Transverse colon (tissue), 4 donors: ENCODE results near the gene MYZAP. TPM values are rescaled to one million over a fixed set of nuclear protein-coding genes. Genes with fewer than 3 reads are reported as not detected.

Experiments
- DNase-seq: peaks from one replicate; pipeline ENCODE4 v3.0.0-alpha.2; 2019
- H3K27ac ChIP-seq, 4 donors: fragments of 200-600 bp; sonication (generic); 2 replicates each; pipeline ENCODE4 v1.5.1; 2016 to 2018; ENCODE audit warnings: inconsistent platforms in 4 of 4
- H3K27me3 ChIP-seq: fragments of 200-600 bp; sonication (generic); 2 replicates; pipeline ENCODE4 v1.5.1; 2017; ENCODE audit warnings: inconsistent platforms
- H3K36me3 ChIP-seq, 4 donors: fragments of 200-600 bp; sonication (generic); 2 replicates each; pipeline ENCODE4 v1.5.1; 2017 to 2019; ENCODE audit warnings: inconsistent platforms in 4 of 4
- H3K4me1 ChIP-seq, 4 donors: fragments of 200-600 bp; sonication (generic); 2 replicates each; pipeline ENCODE4 v1.5.1; 2017 to 2020; ENCODE audit warnings: inconsistent platforms in 4 of 4
- H3K4me3 ChIP-seq, 4 donors: fragments of 200-600 bp; sonication (generic); 1 replicate in 1 of 4; 2 replicates in 3 of 4; pipeline versions ENCODE4 v1.5.1 to v1.6.1; 2017 to 2019; ENCODE audit warnings: inconsistent platforms in 4 of 4
- H3K9me3 ChIP-seq, 2 donors: fragments of 200-600 bp; sonication (generic); 2 replicates each; pipeline ENCODE4 v1.5.1; 2017 to 2019; ENCODE audit warnings: inconsistent platforms in 2 of 2
- CTCF ChIP-seq, 5 experiments: fragments of 200-600 bp in 3 of 5; fragments of 450-650 bp in 2 of 5; sonication (generic) in 3 of 5; IDR thresholded peaks; 1 replicate in 2 of 5; 2 replicates in 3 of 5; pipeline ENCODE4 v1.5.1; 2016 to 2017; ENCODE audit warnings: antibody characterized with exemption in 5 of 5, inconsistent platforms in 3 of 5, mild to moderate bottlenecking in 2 of 5, moderate library complexity in 1 of 5
- EP300 ChIP-seq: sonication (generic); formaldehyde crosslinking; IDR thresholded peaks from one replicate; pipeline ENCODE4 v1.6.1; 2017; ENCODE audit warnings: antibody characterized with exemption, low read depth
- POLR2A ChIP-seq: fragments of 450-650 bp; IDR thresholded peaks from one replicate; pipeline ENCODE4 v1.6.1; 2016; ENCODE audit warnings: antibody characterized with exemption, mild to moderate bottlenecking, moderate library complexity
- POLR2AphosphoS5 ChIP-seq, 3 donors: sonication (generic); formaldehyde crosslinking; IDR thresholded peaks; one replicate each; pipeline ENCODE4 v1.6.1; 2016; ENCODE audit warnings: antibody characterized with exemption in 3 of 3
- WGBS, 2 donors: methylation state at CpG; one replicate each; pipeline ENCODE4 v1.1.5; 2018; ENCODE audit warnings: low coverage in 1 of 2; 5-methylcytosine and 5-hydroxymethylcytosine counted together
- in situ Hi-C, 4 donors: fragments of 200-750 bp; cut with MboI; loops; one replicate each; pipeline versions ENCODE4 v1.15.0 to v1.15.1; 2017; ENCODE audit warnings: low sequenced_read_pairs in 3 of 4, low pct_ligation_motif_present in 1 of 4, low pct_unique_long_range_greater_than_20kb in 1 of 4
- intact Hi-C: fragments of 100-400 bp; cut with DNase I; formaldehyde crosslinking; loops from one replicate; pipeline ENCODE4 v1.15.1; 2023; ENCODE audit warnings: low total_unique reads
- total RNA-seq, 4 donors: library from RNA; depleted of rRNA; stranded (reverse); fragments of >200 nt; gene quantifications; one replicate each; pipeline ENCODE4 v1.1.0, GENCODE V29; 2016

The MYZAP gene
- total RNA-seq, 4 donors from 2014 or later: 1.00 to 24.3 (median 10.7) TPM

- no peak overlapping the region for H3K4me3 ChIP-seq
- in situ Hi-C loops: loop anchor here in 1 of 4 donors (25.0 kb wide), 1 partner anchor 416 kb away; the partner anchor contains the start of gene ALDH1A2
- no peaks in the 10 kb centered on the region for H3K27me3 ChIP-seq
- no peaks in the 10 kb centered on the region for H3K9me3 ChIP-seq
- WGBS, 2 donors: 66 to 93% methylated on average over 2 to 5 of the region's 5 CpGs
- no peak overlapping the region for H3K27ac ChIP-seq
- TF ChIP-seq POLR2A: no peak
- no peak for TF ChIP-seq EP300
- TF ChIP-seq CTCF (IDR thresholded peaks at IDR 0.05): no peak
- no peak for TF ChIP-seq POLR2AphosphoS5 (IDR thresholded peaks at IDR 0.05)
- no peaks in the 10 kb centered on the region for H3K4me1 ChIP-seq
- no peak for DNase-seq
- no peaks in the 10 kb centered on the region for H3K36me3 ChIP-seq
- intact Hi-C loops: no loop called here
Measured at GRCh38 chr15:57646087-57646486, 54.4 kb downstream of the MYZAP start.

- no peak for DNase-seq
- 74 to 76% methylated on average over 5 to 6 of the region's 6 CpGs for WGBS, 2 donors
- Histone ChIP-seq H3K27ac (no peak overlapping the region), H3K4me3 (no peak overlapping the region), H3K36me3 (no peaks in the 10 kb centered on the region), H3K27me3 (no peaks in the 10 kb centered on the region), H3K4me1 (no peaks in the 10 kb centered on the region), H3K9me3 (no peaks in the 10 kb centered on the region)
- TF ChIP-seq EP300 (no peak), POLR2A (no peak), CTCF (IDR thresholded peaks at IDR 0.05) (no peak), POLR2AphosphoS5 (IDR thresholded peaks at IDR 0.05) (no peak)
- in situ Hi-C loops (loop anchor here in 1 of 4 donors (25.0 kb wide), 1 partner anchor 415 kb away; the partner anchor contains the start of gene ALDH1A2), intact Hi-C loops (no loop called here)
Measured at GRCh38 chr15:57647071-57647790, 55.5 kb downstream of the MYZAP start.

GRCh38 chr15:57647791-57648130 is 56.1 kb downstream of the MYZAP start:
- no peak for DNase-seq
- WGBS, 2 donors: 76 to 79% methylated on average over 3 of the region's 3 CpGs
- no peaks in the 10 kb centered on the region for H3K9me3 ChIP-seq
- H3K27ac ChIP-seq: no peak overlapping the region
- in situ Hi-C loops (loop anchor here in 1 of 4 donors (25.0 kb wide), 1 partner anchor 415 kb away; the partner anchor contains the start of gene ALDH1A2), intact Hi-C loops (no loop called here)
- H3K36me3 ChIP-seq: no peaks in the 10 kb centered on the region
- H3K27me3 ChIP-seq: no peaks in the 10 kb centered on the region
- TF ChIP-seq POLR2A (no peak), EP300 (no peak), CTCF (IDR thresholded peaks at IDR 0.05) (no peak), POLR2AphosphoS5 (IDR thresholded peaks at IDR 0.05) (no peak)
- no peaks in the 10 kb centered on the region for H3K4me1 ChIP-seq
- H3K4me3 ChIP-seq: no peak overlapping the region

GRCh38 chr15:57649138-57649537 is 57.4 kb downstream of the MYZAP start:
- no peak for DNase-seq

More at GRCh38 chr15:57649138-57649537, 57.4 kb downstream of the MYZAP start:
- intact Hi-C loops: no loop called here
- Histone ChIP-seq H3K4me3 (no peak overlapping the region), H3K4me1 (no peaks in the 10 kb centered on the region), H3K9me3 (no peaks in the 10 kb centered on the region), H3K36me3 (no peaks in the 10 kb centered on the region), H3K27ac (no peak overlapping the region), H3K27me3 (no peaks in the 10 kb centered on the region)
- WGBS, 2 donors: 91 to 92% methylated on average over 3 of the region's 3 CpGs
- in situ Hi-C loops: loop anchor here in 1 of 4 donors (25.0 kb wide), 1 partner anchor 413 kb away; the partner anchor contains the start of gene ALDH1A2
- no peak for TF ChIP-seq POLR2A
- TF ChIP-seq CTCF (IDR thresholded peaks at IDR 0.05): no peak
- no peak for TF ChIP-seq POLR2AphosphoS5 (IDR thresholded peaks at IDR 0.05)
- TF ChIP-seq EP300: no peak
